T follicular helper cell (primary cell): ENCODE data around the gene ZBTB33.

ENCODE experiments used
- DNase-seq: peaks from one replicate; pipeline ENCODE4 v3.0.0-alpha.2; 2020; ENCODE audit warnings: low read depth

ZBTB33 gene

GRCh38 chrX:120306630-120307029 is 56.0 kb downstream of the ZBTB33 start:
- DNase-seq: no peak
